ENCODE measurements around the gene MOV10L1. TPM values are rescaled to one million over a fixed set of nuclear protein-coding genes. Genes with fewer than 3 reads are reported as not detected.
A peak's percentile ranks its signal among the peaks of the same experiment; 100 is the strongest.

Gene MOV10L1
- total RNA-seq, 6 experiments from 2014 or later, result 0.21 to 0.31 (median 0.24) TPM; not detected in 2

- ATAC-seq (no peak), DNase-seq (peak in 1 of 3 donors; percentile 24)
- Histone ChIP-seq H3K9me3 (no peaks in the 10 kb centered on the region), H3K36me3 (no peaks in the 10 kb centered on the region), H3K27me3 (no peaks in the 10 kb centered on the region), H3K4me3 (peak overlapping the region in 2 of 3 donors; percentile 32 to 57), H3K27ac (no peak overlapping the region), H3K4me1 (peaks cover 0 to 15% (median 0%) of the 10 kb centered on the region in 4 donors)
- TF ChIP-seq POLR2A (IDR thresholded peaks at IDR 0.05), result no peak
- no peak for TF ChIP-seq CTCF (IDR thresholded peaks at IDR 0.05)
- WGBS (ENCODE audit: insufficient coverage, low coverage, low lambda C conversion rate, missing lambda C conversion rate), result 35% methylated on average over 21 of the region's 36 CpGs
- intact Hi-C loops (cut with DNase I), result no loop called here
Measured at GRCh38 chr22:50169181-50169759, 79.5 kb downstream of the MOV10L1 start.

- H3K36me3 ChIP-seq, result no peaks in the 10 kb centered on the region
- DNase-seq (peak; percentile 41 to 67 (median 65)), ATAC-seq (peak; percentile 33 to 52 (median 44))
- intact Hi-C loops (cut with DNase I), result no loop called here
- no peak for TF ChIP-seq POLR2A (IDR thresholded peaks at IDR 0.05)
- TF ChIP-seq CTCF (IDR thresholded peaks at IDR 0.05), result no peak
- H3K4me3 ChIP-seq, result peak overlapping the region; percentile 9 to 57 (median 32)
- H3K27ac ChIP-seq, result no peak overlapping the region
- WGBS (ENCODE audit: insufficient coverage, low coverage, low lambda C conversion rate, missing lambda C conversion rate), result 0% methylated on average over 5 of the region's 70 CpGs
- peaks cover 0 to 15% (median 0%) of the 10 kb centered on the region in 4 donors for H3K4me1 ChIP-seq
- H3K27me3 ChIP-seq, result no peaks in the 10 kb centered on the region
- no peaks in the 10 kb centered on the region for H3K9me3 ChIP-seq
Measured at GRCh38 chr22:50169774-50170341, 80.1 kb downstream of the MOV10L1 start.

- Histone ChIP-seq H3K36me3 (no peaks in the 10 kb centered on the region), H3K4me3 (peak within 1 kb of the TSS; percentile 16 to 57 (median 32)), H3K4me1 (peaks cover 0 to 15% (median 0%) of the 10 kb centered on the region in 4 donors), H3K27ac (no peak within 1 kb of the TSS), H3K9me3 (no peaks in the 10 kb centered on the region), H3K27me3 (no peaks in the 10 kb centered on the region)
- intact Hi-C loops (cut with DNase I), result no loop called here
- WGBS (ENCODE audit: insufficient coverage, low coverage, low lambda C conversion rate, missing lambda C conversion rate), result 37% methylated on average over 4 of the region's 105 CpGs
- ATAC-seq (no peak), DNase-seq (peak; percentile 38 to 58 (median 49))
- TF ChIP-seq POLR2A (IDR thresholded peaks at IDR 0.05) (no peak), CTCF (IDR thresholded peaks at IDR 0.05) (no peak)
Measured at GRCh38 chr22:50170453-50171318, 80.9 kb downstream of the MOV10L1 start, which contains the start of gene PANX2. PANX2 (plus strand) TSS chr22:50170731; CDS start chr22:50170731, 0 bp downstream.

- peaks cover 0 to 15% (median 0%) of the 10 kb centered on the region in 4 donors for H3K4me1 ChIP-seq
- DNase-seq (peak; percentile 23 to 57 (median 47)), ATAC-seq (peak; percentile 2 to 17 (median 15))
- no peaks in the 10 kb centered on the region for H3K27me3 ChIP-seq
- no peaks in the 10 kb centered on the region for H3K36me3 ChIP-seq
- H3K4me3 ChIP-seq, result peak overlapping the region in 2 of 3 donors; percentile 23 to 57
- WGBS (ENCODE audit: insufficient coverage, low coverage, low lambda C conversion rate, missing lambda C conversion rate), result no CpG with 5 or more reads among the region's 15 CpGs
- TF ChIP-seq CTCF (IDR thresholded peaks at IDR 0.05) (no peak), POLR2A (IDR thresholded peaks at IDR 0.05) (no peak)
- intact Hi-C loops (cut with DNase I), result no loop called here
- no peaks in the 10 kb centered on the region for H3K9me3 ChIP-seq
- no peak overlapping the region for H3K27ac ChIP-seq
Measured at GRCh38 chr22:50171319-50171964, 81.6 kb downstream of the MOV10L1 start.
